HFF-Myc (cell line): Measurements from ENCODE around the gene ZFP30.
A peak's percentile ranks its signal among the peaks of the same experiment; 100 is the strongest.
"Not testable (repeated sequence)": the region's sequence is repeated elsewhere in the genome, so short reads cannot be mapped to it uniquely, and the experiment has no call there.

Experiments
- DNase-seq: peaks from one replicate; pipeline ENCODE4 v3.0.0-alpha.2; 2011; ENCODE audit warnings: low read depth; ENCODE audit errors: extremely low read depth
- H3K4me3 ChIP-seq: replicated peaks from 2 replicates; pipeline ENCODE4 v1.5.1; 2011; ENCODE audit warnings: low read depth, mild to moderate bottlenecking, control low read depth, low read length
- TF ChIP-seq, protein P1 (sequence below): IDR thresholded peaks from 2 replicates; pipeline ENCODE4 v1.5.1; 2012; ENCODE audit warnings: mild to moderate bottlenecking, low read depth, low read length, control low read depth; ENCODE audit errors: missing control alignments

The ZFP30 gene

GRCh38 chr19:37683520-37683919 lies 28.3 kb upstream of the ZFP30 start:
- H3K4me3 ChIP-seq = no peak overlapping the region
- DNase-seq = no peak
- TF ChIP-seq, protein P1, sequence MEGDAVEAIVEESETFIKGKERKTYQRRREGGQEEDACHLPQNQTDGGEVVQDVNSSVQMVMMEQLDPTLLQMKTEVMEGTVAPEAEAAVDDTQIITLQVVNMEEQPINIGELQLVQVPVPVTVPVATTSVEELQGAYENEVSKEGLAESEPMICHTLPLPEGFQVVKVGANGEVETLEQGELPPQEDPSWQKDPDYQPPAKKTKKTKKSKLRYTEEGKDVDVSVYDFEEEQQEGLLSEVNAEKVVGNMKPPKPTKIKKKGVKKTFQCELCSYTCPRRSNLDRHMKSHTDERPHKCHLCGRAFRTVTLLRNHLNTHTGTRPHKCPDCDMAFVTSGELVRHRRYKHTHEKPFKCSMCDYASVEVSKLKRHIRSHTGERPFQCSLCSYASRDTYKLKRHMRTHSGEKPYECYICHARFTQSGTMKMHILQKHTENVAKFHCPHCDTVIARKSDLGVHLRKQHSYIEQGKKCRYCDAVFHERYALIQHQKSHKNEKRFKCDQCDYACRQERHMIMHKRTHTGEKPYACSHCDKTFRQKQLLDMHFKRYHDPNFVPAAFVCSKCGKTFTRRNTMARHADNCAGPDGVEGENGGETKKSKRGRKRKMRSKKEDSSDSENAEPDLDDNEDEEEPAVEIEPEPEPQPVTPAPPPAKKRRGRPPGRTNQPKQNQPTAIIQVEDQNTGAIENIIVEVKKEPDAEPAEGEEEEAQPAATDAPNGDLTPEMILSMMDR = no peak

DNA sequence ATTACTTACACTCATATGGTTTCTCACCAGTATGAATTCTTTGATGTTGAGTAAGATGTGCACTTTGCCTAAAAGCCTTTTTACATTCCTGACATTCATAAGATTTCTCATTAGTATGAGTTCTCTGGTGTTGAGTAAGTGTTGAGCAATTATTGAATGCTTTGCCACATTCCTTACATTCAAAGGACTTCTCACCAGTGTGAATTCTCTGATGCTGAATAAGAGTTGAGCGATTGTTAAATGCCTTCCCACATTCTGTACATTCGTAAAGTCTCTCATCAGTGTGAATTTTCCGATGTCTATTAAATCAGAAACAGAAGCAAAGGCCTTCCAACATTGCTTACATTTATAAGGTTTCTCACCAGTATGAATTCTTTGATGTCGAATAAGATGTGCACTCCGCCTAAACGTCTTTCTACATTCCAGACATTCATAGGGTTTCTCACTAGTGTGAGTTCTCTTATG lies 14.2 kb upstream of the ZFP30 start:
- TF ChIP-seq, protein P1 = no peak
- H3K4me3 ChIP-seq = no peak overlapping the region
- no peak for DNase-seq

DNA sequence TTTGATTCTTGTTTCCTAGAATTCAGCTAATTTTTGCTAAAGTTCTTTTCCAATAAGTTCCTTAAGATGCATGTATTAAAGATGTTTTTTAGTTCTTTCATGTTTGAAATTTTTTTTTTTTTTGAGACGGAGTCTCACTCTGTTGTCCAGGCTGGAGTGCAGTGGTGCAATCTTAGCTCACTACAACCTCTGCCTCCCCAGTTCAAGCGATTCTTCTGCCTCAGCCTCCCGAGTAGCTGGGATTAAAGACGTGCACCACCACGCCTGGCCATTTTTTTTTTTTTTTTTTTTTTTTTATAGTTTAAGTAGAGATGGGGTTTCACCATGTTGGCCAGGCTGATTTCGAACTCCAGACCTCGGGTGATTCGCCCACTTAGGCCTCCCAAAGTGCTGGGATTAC lies 1.9 kb upstream of the ZFP30 start:
- not testable (repeated sequence) for H3K4me3 ChIP-seq, DNase-seq

DNA sequence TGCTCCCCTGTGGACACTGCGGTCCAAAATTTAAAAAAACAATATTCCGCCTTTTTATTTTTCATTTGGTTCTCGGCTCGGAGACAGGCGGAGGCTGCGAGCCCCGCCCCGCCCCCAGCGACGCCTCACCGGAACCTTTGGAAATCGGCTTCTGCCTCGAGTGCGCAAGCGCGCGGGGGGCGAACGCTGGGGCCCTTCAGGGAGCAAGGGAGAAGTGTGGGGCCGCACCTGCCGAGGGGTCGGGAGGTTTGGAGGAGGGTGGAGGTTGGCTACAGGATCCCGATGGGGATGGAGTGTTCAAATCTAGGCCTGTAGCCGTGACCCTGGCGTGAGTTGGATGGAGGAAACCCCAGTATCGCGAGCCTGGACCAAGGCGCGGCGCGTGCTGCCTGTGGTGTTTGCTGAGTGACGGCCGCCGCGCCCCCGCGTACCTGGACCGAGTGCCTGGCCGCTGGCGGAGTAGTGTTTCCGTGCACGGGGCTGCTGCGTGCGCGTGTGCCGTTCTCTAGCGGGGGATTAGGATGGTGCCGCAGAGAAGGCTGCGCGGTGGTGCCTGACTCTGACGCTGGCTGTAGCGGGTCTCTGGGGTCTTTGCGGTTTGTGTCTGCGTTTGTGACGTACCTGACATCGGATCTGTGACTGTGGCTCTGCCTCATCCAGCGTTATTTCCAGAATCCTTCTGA lies 565 bp upstream of the ZFP30 start:
- TF ChIP-seq, protein P1 = no peak
- H3K4me3 ChIP-seq = peak overlapping the region; percentile 58
- DNase-seq = peak; percentile 17

DNA sequence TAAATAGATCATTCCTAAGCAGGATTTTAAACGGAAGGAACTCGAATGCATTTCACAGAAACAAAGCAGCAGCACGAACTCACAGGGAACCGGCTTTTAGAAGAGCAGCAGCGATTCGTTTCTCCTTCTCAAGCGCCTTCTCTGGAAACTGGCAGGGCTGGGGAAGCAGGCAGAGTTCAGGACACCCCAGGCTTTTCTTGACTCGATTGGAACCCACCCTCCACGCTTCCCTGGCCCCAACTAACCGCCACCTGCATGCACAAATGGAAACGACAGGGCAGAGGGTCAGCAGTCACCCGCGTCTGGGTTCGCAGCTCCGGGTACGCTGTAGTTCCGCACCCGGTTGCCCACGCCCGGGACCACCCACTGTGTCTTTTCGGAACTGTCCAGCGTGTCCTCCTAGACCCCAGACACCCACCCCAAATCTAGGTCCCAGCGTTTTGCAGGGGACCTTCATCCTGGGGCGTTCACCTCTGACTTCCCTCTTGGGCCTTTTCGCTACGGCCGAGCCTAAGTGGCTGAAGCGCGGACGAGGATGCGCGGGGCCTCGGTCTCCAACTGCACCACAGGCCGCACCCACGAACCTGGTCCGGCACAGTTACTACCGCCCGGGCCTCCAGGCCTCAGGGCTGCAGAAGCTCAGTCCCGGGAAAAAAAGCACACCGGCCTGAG lies 500 bp downstream of the ZFP30 start:
- peak; percentile 2 for DNase-seq
- TF ChIP-seq, protein P1 = no peak

GRCh38 chr19:37654118-37654517 lies 1.1 kb downstream of the ZFP30 start:
- no peak for DNase-seq
- TF ChIP-seq, protein P1 = no peak
- peak overlapping the region; percentile 58 for H3K4me3 ChIP-seq

More for the DNA sequence above, 500 bp downstream of the ZFP30 start:
- H3K4me3 ChIP-seq = peak overlapping the region; percentile 58
